GM23338 (cell line): Measurements from ENCODE around the gene DNAJC17. TPM values are rescaled to one million over a fixed set of nuclear protein-coding genes. Genes with fewer than 3 reads are reported as not detected.

Experiments
- CREB1 ChIP-seq: fragments of 250-450 bp; sonication (Bioruptor Pico); IDR thresholded peaks from 2 replicates; pipeline ENCODE4 v1.5.0; 2020; ENCODE audit warnings: low read depth, mild to moderate bottlenecking, moderate library complexity
- POLR2AphosphoS5 ChIP-seq: IDR thresholded peaks from 2 replicates; pipeline ENCODE4 v1.6.1; 2016; ENCODE audit warnings: antibody characterized with exemption, low read depth
- STAT1 ChIP-seq: IDR thresholded peaks from one replicate; pipeline ENCODE4 v1.6.1; 2016; ENCODE audit warnings: antibody characterized with exemption; ENCODE audit not compliant: unreplicated experiment
- polyA plus RNA-seq: library from polyadenylated mRNA; unstranded; fragments of >200 nt; fragmentation: Nextera tagmentation; extraction: Ambion mirVana; gene quantifications from 2 replicates; pipeline ENCODE4 v1.2.1, GENCODE V29; 2016
- total RNA-seq: library from RNA; depleted of rRNA; stranded (reverse); fragments of >200 nt; shearing (Covaris generic); gene quantifications from 2 replicates; pipeline ENCODE4 v1.2.3, GENCODE V29; 2014
- TF ChIP-seq, protein P1 (sequence below): fragments of 250-450 bp; sonication (Bioruptor Pico); IDR thresholded peaks from 2 replicates; pipeline ENCODE4 v1.5.0; 2020; ENCODE audit warnings: mild to moderate bottlenecking, moderate library complexity
- TF ChIP-seq, protein P2 (sequence below), 2 experiments: fragments of 200-600 bp in 1 of 2; sonication (generic) in 1 of 2; conservative IDR thresholded peaks; 2 replicates each; pipeline versions ENCODE4 v1.5.1 to v1.6.1; 2016 to 2017; ENCODE audit warnings: antibody characterized with exemption in 2 of 2, low read depth in 2 of 2, mild to moderate bottlenecking in 2 of 2, moderate library complexity in 1 of 2
- TF ChIP-seq, protein P3 (sequence below): IDR thresholded peaks from one replicate; pipeline ENCODE4 v1.6.1; 2018; ENCODE audit warnings: antibody characterized with exemption; ENCODE audit not compliant: unreplicated experiment

The DNAJC17 gene
- total and polyA plus RNA-seq, 2 experiments from 2014 or later, result 23.0 to 77.6 TPM

DNA sequence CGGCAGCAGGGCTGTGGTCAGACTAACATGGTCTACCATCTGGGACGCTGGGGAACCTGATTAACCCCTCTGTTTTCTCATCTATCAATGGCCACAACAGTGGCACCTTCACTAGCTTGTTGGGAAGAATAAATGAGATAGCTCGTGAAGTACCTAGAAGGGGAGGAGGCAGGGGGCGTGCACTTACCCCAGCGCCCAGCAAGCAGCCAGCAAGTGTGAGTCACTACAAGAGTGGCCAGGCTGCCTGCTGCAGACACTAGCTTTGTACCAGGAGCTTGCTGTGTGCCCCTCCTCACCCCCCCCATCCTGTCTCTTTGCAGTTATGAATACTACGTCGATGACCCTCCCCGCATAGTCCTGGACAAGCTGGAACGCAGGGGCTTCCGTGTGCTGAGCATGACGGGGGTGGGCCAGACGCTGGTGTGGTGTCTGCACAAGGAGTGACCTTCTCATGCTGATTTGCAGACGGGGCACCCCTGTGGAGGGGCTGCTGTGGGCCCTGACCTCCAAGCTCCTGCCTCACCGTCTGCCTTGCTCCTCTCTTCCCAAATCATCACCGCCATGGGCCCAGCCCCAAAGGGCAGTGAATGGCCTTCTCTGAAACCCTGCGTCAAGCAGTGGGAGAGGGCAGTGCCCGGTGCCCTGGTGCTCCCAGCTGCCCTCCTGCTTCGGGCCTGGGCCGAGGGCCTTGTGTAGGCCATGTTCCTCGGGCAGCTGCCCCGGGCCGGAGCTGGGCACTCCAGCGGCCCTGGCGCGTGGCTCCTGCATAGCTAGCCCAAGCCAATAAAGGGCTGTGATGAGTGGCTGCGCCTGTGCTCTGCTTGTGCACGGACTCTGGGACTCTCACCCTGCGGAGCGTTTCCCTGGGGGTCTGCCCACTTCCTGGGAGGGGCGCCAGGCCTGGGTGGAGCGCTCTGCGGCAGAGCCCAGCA is 40.1 kb downstream of the DNAJC17 start (continued):
- TF ChIP-seq, protein P1, sequence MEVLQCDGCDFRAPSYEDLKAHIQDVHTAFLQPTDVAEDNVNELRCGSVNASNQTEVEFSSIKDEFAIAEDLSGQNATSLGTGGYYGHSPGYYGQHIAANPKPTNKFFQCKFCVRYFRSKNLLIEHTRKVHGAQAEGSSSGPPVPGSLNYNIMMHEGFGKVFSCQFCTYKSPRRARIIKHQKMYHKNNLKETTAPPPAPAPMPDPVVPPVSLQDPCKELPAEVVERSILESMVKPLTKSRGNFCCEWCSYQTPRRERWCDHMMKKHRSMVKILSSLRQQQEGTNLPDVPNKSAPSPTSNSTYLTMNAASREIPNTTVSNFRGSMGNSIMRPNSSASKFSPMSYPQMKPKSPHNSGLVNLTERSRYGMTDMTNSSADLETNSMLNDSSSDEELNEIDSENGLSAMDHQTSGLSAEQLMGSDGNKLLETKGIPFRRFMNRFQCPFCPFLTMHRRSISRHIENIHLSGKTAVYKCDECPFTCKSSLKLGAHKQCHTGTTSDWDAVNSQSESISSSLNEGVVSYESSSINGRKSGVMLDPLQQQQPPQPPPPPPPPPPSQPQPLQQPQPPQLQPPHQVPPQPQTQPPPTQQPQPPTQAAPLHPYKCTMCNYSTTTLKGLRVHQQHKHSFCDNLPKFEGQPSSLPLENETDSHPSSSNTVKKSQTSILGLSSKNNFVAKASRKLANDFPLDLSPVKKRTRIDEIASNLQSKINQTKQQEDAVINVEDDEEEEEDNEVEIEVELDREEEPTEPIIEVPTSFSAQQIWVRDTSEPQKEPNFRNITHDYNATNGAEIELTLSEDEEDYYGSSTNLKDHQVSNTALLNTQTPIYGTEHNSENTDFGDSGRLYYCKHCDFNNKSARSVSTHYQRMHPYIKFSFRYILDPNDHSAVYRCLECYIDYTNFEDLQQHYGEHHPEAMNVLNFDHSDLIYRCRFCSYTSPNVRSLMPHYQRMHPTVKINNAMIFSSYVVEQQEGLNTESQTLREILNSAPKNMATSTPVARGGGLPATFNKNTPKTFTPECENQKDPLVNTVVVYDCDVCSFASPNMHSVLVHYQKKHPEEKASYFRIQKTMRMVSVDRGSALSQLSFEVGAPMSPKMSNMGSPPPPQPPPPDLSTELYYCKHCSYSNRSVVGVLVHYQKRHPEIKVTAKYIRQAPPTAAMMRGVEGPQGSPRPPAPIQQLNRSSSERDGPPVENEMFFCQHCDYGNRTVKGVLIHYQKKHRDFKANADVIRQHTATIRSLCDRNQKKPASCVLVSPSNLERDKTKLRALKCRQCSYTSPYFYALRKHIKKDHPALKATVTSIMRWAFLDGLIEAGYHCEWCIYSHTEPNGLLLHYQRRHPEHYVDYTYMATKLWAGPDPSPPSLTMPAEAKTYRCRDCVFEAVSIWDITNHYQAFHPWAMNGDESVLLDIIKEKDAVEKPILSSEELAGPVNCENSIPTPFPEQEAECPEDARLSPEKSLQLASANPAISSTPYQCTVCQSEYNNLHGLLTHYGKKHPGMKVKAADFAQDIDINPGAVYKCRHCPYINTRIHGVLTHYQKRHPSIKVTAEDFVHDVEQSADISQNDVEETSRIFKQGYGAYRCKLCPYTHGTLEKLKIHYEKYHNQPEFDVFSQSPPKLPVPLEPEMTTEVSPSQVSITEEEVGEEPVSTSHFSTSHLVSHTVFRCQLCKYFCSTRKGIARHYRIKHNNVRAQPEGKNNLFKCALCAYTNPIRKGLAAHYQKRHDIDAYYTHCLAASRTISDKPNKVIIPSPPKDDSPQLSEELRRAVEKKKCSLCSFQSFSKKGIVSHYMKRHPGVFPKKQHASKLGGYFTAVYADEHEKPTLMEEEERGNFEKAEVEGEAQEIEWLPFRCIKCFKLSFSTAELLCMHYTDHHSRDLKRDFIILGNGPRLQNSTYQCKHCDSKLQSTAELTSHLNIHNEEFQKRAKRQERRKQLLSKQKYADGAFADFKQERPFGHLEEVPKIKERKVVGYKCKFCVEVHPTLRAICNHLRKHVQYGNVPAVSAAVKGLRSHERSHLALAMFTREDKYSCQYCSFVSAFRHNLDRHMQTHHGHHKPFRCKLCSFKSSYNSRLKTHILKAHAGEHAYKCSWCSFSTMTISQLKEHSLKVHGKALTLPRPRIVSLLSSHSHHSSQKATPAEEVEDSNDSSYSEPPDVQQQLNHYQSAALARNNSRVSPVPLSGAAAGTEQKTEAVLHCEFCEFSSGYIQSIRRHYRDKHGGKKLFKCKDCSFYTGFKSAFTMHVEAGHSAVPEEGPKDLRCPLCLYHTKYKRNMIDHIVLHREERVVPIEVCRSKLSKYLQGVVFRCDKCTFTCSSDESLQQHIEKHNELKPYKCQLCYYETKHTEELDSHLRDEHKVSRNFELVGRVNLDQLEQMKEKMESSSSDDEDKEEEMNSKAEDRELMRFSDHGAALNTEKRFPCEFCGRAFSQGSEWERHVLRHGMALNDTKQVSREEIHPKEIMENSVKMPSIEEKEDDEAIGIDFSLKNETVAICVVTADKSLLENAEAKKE (CRISPR knock-in tag), result no peak
- TF ChIP-seq, protein P2, sequence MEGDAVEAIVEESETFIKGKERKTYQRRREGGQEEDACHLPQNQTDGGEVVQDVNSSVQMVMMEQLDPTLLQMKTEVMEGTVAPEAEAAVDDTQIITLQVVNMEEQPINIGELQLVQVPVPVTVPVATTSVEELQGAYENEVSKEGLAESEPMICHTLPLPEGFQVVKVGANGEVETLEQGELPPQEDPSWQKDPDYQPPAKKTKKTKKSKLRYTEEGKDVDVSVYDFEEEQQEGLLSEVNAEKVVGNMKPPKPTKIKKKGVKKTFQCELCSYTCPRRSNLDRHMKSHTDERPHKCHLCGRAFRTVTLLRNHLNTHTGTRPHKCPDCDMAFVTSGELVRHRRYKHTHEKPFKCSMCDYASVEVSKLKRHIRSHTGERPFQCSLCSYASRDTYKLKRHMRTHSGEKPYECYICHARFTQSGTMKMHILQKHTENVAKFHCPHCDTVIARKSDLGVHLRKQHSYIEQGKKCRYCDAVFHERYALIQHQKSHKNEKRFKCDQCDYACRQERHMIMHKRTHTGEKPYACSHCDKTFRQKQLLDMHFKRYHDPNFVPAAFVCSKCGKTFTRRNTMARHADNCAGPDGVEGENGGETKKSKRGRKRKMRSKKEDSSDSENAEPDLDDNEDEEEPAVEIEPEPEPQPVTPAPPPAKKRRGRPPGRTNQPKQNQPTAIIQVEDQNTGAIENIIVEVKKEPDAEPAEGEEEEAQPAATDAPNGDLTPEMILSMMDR (conservative IDR thresholded peaks at IDR 0.05; ENCODE audit: low read depth in 2 of 2), result no peak
- TF ChIP-seq, protein P3, sequence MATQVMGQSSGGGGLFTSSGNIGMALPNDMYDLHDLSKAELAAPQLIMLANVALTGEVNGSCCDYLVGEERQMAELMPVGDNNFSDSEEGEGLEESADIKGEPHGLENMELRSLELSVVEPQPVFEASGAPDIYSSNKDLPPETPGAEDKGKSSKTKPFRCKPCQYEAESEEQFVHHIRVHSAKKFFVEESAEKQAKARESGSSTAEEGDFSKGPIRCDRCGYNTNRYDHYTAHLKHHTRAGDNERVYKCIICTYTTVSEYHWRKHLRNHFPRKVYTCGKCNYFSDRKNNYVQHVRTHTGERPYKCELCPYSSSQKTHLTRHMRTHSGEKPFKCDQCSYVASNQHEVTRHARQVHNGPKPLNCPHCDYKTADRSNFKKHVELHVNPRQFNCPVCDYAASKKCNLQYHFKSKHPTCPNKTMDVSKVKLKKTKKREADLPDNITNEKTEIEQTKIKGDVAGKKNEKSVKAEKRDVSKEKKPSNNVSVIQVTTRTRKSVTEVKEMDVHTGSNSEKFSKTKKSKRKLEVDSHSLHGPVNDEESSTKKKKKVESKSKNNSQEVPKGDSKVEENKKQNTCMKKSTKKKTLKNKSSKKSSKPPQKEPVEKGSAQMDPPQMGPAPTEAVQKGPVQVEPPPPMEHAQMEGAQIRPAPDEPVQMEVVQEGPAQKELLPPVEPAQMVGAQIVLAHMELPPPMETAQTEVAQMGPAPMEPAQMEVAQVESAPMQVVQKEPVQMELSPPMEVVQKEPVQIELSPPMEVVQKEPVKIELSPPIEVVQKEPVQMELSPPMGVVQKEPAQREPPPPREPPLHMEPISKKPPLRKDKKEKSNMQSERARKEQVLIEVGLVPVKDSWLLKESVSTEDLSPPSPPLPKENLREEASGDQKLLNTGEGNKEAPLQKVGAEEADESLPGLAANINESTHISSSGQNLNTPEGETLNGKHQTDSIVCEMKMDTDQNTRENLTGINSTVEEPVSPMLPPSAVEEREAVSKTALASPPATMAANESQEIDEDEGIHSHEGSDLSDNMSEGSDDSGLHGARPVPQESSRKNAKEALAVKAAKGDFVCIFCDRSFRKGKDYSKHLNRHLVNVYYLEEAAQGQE, result no peak
- no peak for TF ChIP-seq POLR2AphosphoS5
- no peak for TF ChIP-seq STAT1
- no peak for TF ChIP-seq CREB1 (CRISPR knock-in tag)
